Smooth muscle cell (in vitro differentiated cells): Measurements from ENCODE around the gene TOX2. TPM values are rescaled to one million over a fixed set of nuclear protein-coding genes. Genes with fewer than 3 reads are reported as not detected.

Source experiments
- DNase-seq: peaks from one replicate; lab custom pipeline; 2025; ENCODE audit not compliant: unreplicated experiment; lab: John Stamatoyannopoulos, UW
- H2AFZ ChIP-seq: fragments of 200-600 bp; sonication (generic); 2 replicates; pipeline ENCODE4 v1.6.0; 2016; ENCODE audit warnings: antibody characterized with exemption, low read depth, mild to moderate bottlenecking
- H3F3A ChIP-seq: fragments of 200-600 bp; sonication (generic); 2 replicates; pipeline ENCODE4 v1.6.0; 2017; ENCODE audit warnings: antibody characterized with exemption, low read depth
- H3K27ac ChIP-seq: fragments of 200-600 bp; sonication (generic); 2 replicates; pipeline ENCODE4 v1.5.1; 2016; ENCODE audit warnings: low read depth, mild to moderate bottlenecking
- H3K27me3 ChIP-seq: fragments of 200-600 bp; sonication (generic); 2 replicates; pipeline ENCODE4 v1.6.1; 2016; ENCODE audit warnings: low read depth, mild to moderate bottlenecking
- H3K36me3 ChIP-seq: fragments of 200-600 bp; sonication (generic); 2 replicates; pipeline ENCODE4 v1.5.1; 2016; ENCODE audit warnings: low read depth
- H3K4me1 ChIP-seq: fragments of 200-600 bp; sonication (generic); 2 replicates; pipeline ENCODE4 v1.5.1; 2016; ENCODE audit warnings: low read depth
- H3K4me2 ChIP-seq: fragments of 200-600 bp; sonication (generic); 2 replicates; pipeline ENCODE4 v1.6.0; 2016; ENCODE audit warnings: mild to moderate bottlenecking
- H3K4me3 ChIP-seq: fragments of 200-600 bp; sonication (generic); 2 replicates; pipeline ENCODE4 v1.5.1; 2016; ENCODE audit warnings: mild to moderate bottlenecking
- H3K79me2 ChIP-seq: fragments of 200-600 bp; sonication (generic); 2 replicates; pipeline ENCODE4 v1.6.0; 2016; ENCODE audit warnings: low read depth, mild to moderate bottlenecking
- H3K9ac ChIP-seq: fragments of 200-600 bp; sonication (generic); 2 replicates; pipeline ENCODE4 v1.6.0; 2016; ENCODE audit warnings: low read depth
- H3K9me3 ChIP-seq: fragments of 200-600 bp; sonication (generic); replicated peaks from 2 replicates; pipeline ENCODE4 v1.5.1; 2016; ENCODE audit warnings: low read depth
- H4K20me1 ChIP-seq: fragments of 200-600 bp; sonication (generic); 2 replicates; pipeline ENCODE4 v1.6.0; 2016; ENCODE audit warnings: low read depth
- CTCF ChIP-seq: fragments of 200-600 bp; sonication (generic); IDR thresholded peaks from 2 replicates; pipeline ENCODE4 v1.5.1; 2017; ENCODE audit warnings: borderline replicate concordance, mild to moderate bottlenecking, antibody characterized with exemption; ENCODE audit not compliant: insufficient read depth, poor library complexity, severe bottlenecking
- WGBS: methylation state at CpG from one replicate; pipeline ENCODE4 v1.1.7; 2016; ENCODE audit warnings: low lambda C conversion rate; 5-methylcytosine and 5-hydroxymethylcytosine counted together
- polyA plus RNA-seq: library from polyadenylated mRNA; unstranded; fragments of >200 nt; fragmentation: Nextera tagmentation; extraction: Ambion mirVana; gene quantifications from 2 replicates; pipeline ENCODE4 v1.2.1, GENCODE V29; 2016
- total RNA-seq: library from RNA; depleted of rRNA; stranded (reverse); fragments of >200 nt; gene quantifications from 2 replicates; pipeline ENCODE4 v1.2.3, GENCODE V29; 2014

TOX2 gene
- total and polyA plus RNA-seq, 2 experiments from 2014 or later: 1.1 to 3.8 TPM

GRCh38 chr20:44035924-44036323, 121.3 kb downstream of the TOX2 start:
- H3K4me1 ChIP-seq: no peaks in the 10 kb centered on the region
- H3K9ac ChIP-seq: no peak overlapping the region
- no peak overlapping the region for H3K27ac ChIP-seq
- H3F3A ChIP-seq: no peaks in the 10 kb centered on the region
- DNase-seq: no peak
- H2AFZ ChIP-seq: no peak overlapping the region
- 91% methylated on average over 8 of the region's 8 CpGs for WGBS
- H4K20me1 ChIP-seq: no peaks in the 10 kb centered on the region
- no peak overlapping the region for H3K4me3 ChIP-seq
- H3K4me2 ChIP-seq: no peak overlapping the region
- H3K27me3 ChIP-seq: peaks cover 4% of the 10 kb centered on the region
- H3K9me3 ChIP-seq: no peaks in the 10 kb centered on the region
- H3K36me3 ChIP-seq: no peaks in the 10 kb centered on the region
- no peaks in the 10 kb centered on the region for H3K79me2 ChIP-seq
- TF ChIP-seq CTCF: no peak

GRCh38 chr20:44036441-44036840, 121.8 kb downstream of the TOX2 start:
- H2AFZ ChIP-seq: no peak overlapping the region
- H3K36me3 ChIP-seq: no peaks in the 10 kb centered on the region
- 96% methylated on average over 4 of the region's 4 CpGs for WGBS
- H3K4me1 ChIP-seq: no peaks in the 10 kb centered on the region
- no peak overlapping the region for H3K4me3 ChIP-seq
- H3K4me2 ChIP-seq: no peak overlapping the region
- no peak for DNase-seq
- no peak for TF ChIP-seq CTCF
- no peaks in the 10 kb centered on the region for H4K20me1 ChIP-seq
- no peak overlapping the region for H3K9ac ChIP-seq
- H3K27ac ChIP-seq: no peak overlapping the region
- no peaks in the 10 kb centered on the region for H3K79me2 ChIP-seq
- no peaks in the 10 kb centered on the region for H3K9me3 ChIP-seq
- no peaks in the 10 kb centered on the region for H3F3A ChIP-seq
- peaks cover 4% of the 10 kb centered on the region for H3K27me3 ChIP-seq

GRCh38 chr20:44038681-44039123, 124.0 kb downstream of the TOX2 start:
- WGBS: 80% methylated on average over 15 of the region's 15 CpGs
- H3K27me3 ChIP-seq: peaks cover 13% of the 10 kb centered on the region
- H3K79me2 ChIP-seq: no peaks in the 10 kb centered on the region
- DNase-seq: no peak
- H3K27ac ChIP-seq: no peak overlapping the region
- no peak overlapping the region for H3K4me2 ChIP-seq
- no peak overlapping the region for H3K4me3 ChIP-seq
- no peaks in the 10 kb centered on the region for H4K20me1 ChIP-seq
- no peak overlapping the region for H2AFZ ChIP-seq
- H3F3A ChIP-seq: no peaks in the 10 kb centered on the region
- H3K36me3 ChIP-seq: no peaks in the 10 kb centered on the region
- TF ChIP-seq CTCF: no peak
- no peaks in the 10 kb centered on the region for H3K9me3 ChIP-seq
- no peaks in the 10 kb centered on the region for H3K4me1 ChIP-seq
- H3K9ac ChIP-seq: no peak overlapping the region

- H3K9ac ChIP-seq: no peak overlapping the region
- no peak overlapping the region for H3K4me2 ChIP-seq
- no peaks in the 10 kb centered on the region for H3K79me2 ChIP-seq
- H4K20me1 ChIP-seq: no peaks in the 10 kb centered on the region
- no peak overlapping the region for H3K27ac ChIP-seq
- no peak overlapping the region for H3K4me3 ChIP-seq
- no peak for DNase-seq
- 93% methylated on average over 1 of the region's 1 CpG for WGBS
- no peaks in the 10 kb centered on the region for H3K36me3 ChIP-seq
- H3K4me1 ChIP-seq: no peaks in the 10 kb centered on the region
- TF ChIP-seq CTCF: no peak
- no peak overlapping the region for H2AFZ ChIP-seq
- no peaks in the 10 kb centered on the region for H3F3A ChIP-seq
- no peaks in the 10 kb centered on the region for H3K9me3 ChIP-seq
- H3K27me3 ChIP-seq: peaks cover 13% of the 10 kb centered on the region
Measured at GRCh38 chr20:44039147-44039546, 124.5 kb downstream of the TOX2 start.
